GM18519 (cell line): Measurements from ENCODE around the gene ZMYND8.
"Not testable (repeated sequence)": the region's sequence is repeated elsewhere in the genome, so short reads cannot be mapped to it uniquely, and the experiment has no call there.

Experiments used
- ATAC-seq: cut with Tn5 transposase; IDR thresholded peaks from one replicate; pipeline ENCODE4 v1.9.1; 2021; ENCODE audit warnings: mild to moderate bottlenecking, moderate library complexity; ENCODE audit not compliant: unreplicated experiment, low FRiP score

The ZMYND8 gene

DNA sequence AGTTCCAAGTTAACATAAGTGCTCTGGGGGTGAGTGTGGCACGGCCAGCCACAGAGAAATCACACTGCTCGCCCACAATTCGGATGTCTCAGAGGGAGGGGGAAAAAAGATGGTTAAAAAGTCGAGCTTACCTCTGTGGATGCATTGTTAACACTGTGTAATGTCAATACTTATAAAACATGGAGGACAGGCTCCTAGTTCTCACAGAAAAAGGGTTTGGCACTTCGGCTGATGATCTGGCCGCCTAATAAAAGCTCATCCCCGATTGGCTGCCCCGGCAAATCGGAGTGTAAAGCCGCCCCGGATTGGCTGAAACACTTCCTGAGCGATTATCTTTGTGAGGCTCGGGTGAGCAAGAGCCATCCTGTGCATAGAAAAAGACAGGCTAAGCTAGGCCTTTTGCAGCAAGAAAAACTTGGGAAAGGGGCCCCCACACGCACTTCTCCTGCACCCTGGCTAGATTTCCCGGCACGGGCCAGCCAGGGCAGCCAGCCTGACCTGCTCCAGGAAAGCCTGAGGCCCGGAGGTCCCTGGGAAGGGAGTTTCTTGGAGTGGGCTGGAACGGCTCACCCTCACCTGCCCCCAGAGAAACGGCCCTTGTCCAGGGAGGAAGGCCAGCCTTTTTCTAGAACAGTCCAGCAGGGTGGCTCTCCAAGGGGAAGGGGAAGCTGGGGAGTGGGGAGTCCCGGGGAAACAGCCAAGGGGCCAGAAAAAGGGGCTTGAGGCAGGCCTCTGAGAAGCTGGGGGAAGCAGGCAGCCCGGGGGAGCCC is at the start of gene ZMYND8:
Gene ZMYND8 (minus strand): TSS at position 174 of the 770 bp plus-strand sequence. CDS start 29 bp downstream, at position 145.
- no peak for ATAC-seq

DNA sequence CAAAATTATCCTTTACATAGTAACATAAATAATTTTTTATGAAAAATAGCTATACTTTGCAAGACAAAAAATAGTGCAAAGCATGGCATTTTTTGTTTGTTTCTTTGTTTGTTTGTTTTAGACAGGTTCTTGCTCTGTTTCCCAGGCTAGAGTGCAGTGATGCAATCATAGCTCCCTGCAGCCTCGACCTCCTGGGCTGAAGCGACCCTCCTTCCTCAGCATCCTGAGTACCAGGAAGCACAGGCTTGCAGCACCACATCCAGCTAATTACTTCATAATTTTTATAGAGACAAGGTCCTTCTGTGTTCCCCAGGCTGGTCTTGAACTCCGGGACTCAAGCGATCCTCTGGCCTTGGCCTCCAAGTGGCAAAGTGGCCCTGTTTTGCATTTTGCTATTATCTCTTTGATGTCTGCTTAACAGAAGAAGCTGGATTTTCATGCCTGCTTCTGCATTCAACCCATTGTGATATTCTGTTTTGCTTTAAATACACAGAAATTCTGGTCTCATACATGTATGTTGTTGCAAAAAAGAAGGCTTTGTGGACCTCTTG is 49.4 kb upstream of the ZMYND8 start:
- ATAC-seq, result no peak

DNA sequence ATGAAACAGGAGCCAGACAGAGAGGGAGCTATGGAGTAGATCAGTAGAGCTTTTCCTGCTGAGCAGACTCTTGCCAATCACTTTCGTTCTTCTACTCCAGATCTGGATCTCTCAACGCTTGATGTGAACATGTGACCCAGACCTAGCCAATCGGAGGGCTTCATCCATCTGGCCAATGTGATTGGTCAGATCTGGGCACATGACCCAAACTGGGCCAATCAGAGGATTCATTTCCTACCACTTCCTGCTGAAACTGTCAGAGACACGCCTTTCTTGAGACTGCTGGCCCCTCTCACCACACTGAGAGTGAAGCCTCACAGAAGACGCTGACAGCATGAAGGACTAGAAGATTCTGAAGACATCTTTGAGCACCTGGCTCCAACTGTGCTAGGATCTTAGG is 44.2 kb upstream of the ZMYND8 start:
- ATAC-seq, result no peak

DNA sequence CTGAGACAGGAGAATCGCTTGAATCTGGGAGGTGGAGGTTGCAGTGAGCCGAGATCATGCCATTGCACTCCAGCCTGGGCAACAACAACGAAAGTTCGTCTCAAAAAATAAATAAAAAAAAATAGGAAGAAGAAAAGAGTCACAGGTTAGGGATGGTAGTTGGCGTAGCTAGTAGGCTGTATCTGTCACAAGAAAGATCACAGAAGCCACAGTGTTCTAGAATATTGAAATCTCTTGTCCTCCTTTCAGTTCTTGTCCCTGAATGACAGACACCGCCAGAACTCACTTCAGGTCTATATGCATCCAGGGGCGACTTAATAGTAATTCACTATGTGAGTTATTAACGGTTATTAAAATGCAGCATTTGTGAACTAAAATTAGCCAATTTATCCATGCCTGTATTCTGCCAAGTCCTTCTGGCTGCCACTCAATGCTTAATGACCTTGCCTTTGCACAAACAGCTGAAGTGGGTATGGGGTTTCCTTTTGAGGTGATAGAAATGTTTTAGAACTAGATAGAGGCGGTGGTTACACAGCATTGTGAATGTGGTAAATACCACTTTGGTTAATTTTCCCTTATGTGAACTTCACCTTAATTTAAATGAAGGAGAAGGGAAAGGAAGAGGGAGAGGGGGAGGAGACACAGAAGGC is 41.3 kb upstream of the ZMYND8 start:
- ATAC-seq, result no peak

DNA sequence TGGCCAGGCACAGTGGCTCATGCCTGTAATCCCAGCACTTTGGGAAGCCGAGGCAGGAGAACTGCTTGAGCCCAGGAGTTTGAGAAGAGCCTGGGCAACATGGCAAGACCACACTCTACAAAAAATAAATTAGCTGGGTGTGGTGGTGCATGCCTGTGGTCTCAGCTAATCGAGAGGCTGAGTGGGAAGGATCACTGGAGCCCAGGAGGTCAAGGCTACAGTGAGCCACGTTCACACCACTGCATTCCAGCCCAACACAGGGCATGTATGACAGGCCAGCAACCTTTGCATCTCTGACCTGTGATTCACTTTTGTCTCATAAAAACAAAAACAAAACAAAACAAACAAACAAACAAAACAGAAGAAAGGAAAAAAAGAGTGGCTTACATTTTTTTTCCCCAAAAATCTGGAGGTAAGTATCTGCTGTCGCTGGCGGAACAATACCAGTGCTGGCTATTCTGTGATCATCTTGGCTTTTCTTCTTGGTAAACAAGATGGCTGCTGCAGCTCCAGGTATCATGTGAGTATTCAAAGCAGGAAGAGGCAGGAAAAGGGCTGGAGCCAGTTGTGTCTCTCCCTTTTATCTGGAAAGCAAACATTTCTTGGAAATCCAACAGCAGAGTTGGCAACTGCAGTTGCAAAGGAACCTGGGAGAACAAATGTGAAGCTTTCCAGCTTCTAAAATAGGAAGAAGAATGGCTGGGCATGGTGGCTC is 40.4 kb upstream of the ZMYND8 start:
- no peak for ATAC-seq

DNA sequence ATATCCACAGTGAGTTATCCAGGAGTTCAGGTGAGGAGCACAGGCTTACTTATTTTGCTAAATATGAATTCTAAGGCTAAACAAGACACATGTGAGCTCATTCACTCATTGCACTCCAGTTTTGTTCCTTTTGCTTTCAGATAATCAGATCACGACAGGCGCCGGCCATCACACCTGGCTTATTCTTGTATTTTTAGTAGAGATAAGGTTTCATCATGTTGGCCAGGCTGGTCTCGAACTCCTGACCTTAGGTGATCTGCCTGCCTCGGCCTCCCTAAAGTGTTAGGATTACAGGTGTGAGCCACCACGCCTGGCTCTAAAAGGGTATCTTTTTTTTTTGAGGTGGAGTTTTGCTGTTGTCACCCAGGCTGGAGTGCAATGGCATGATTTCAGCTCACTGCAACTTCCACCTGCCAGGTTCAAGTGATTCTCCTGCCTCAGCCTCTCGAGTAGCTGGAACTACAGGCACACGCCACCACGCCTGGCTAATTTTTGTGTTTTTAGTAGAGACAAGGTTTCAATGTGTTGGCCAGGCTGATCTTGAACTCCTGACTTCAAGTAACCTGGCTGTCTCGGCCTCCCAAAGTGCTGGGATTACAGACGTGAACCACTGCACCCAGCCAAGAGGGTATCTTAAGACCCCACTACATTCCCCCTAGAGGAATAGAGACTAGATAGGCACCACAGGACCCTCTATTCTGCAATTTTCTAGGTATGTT is 37.5 kb upstream of the ZMYND8 start:
- not testable (repeated sequence) for ATAC-seq

DNA sequence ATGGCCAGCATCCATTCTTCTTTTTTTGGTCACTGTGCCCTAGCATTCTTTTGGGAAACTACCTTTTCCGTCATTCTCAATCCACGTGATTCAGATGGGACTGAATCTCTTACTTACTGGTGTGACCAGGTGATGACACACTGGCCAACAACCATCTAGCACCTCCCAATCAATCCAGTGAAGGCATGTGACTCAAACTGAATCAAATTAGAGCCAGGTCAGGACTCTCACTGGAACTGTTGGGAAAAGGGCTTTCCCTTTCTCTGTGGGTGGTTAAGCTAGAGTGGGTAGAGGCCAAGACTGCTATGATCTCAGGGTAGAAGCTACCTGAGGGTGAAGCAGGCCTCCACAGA is 36.2 kb upstream of the ZMYND8 start:
- ATAC-seq, result no peak

DNA sequence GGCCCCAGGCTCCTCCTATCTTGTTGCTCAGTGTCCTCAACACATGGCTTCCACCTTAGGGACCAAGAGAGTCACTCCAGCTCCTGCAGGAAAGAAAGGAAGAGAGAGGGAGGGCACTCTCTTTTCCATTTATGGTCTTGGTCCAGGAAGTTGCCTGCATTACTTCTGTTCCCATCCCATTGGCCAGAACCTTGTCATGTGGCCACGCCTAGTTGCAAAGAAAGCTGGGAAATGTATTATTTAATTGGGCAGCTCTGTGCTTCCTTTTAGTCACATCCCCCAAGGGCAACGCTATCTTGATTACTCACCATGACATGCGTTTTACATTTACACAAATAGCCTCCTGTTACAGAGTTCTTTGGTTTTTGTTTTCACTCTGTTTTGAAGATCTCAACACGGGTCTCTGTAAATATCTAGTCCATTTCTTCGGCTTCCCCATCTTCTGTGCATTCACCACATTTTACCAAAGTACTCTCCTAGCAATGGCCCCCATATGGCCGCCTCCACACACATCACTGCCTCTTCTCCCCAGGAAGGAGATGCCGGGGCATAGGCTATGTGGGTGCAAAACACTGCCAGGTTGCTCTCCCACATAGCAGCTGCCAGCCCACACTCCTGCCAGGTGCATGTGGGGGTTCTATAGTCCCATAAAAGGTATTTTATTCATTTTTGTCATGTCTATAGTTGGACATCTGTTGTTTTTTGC is 35.7 kb upstream of the ZMYND8 start:
- ATAC-seq, result no peak

DNA sequence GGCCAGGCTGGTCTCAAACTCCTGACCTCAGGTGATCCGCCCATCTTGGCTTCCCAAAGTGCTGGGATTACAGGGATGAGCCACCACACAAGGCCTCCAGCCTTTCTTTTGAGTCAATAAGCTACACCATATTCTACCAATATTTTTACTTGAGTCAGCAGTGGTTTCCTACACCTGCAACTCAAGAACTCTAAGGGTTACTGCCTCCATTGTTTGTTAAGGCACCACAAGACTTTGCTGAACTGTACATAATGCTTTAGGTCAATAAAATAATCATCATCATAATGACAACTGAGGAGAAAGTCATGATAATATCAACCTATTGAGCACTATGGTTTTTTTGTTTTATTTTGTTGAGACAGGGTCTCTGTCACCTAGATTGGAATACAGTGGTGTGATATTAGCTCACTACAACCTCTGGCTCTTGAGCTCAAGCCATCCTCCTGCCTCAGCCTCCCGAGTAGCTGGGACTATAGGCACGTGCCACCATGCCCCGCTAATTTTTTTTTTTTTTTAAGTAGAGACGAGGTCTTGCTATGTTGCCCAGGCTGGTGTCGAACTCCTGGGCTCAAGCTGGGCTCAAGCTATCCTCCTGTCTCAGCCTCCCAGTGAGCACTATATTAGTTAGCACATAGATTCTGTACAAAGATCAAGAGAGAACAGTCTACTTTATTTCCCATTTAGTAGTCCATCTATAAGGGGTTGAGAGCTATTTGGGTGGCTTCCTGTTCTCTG is 34.9 kb upstream of the ZMYND8 start:
- no peak for ATAC-seq

DNA sequence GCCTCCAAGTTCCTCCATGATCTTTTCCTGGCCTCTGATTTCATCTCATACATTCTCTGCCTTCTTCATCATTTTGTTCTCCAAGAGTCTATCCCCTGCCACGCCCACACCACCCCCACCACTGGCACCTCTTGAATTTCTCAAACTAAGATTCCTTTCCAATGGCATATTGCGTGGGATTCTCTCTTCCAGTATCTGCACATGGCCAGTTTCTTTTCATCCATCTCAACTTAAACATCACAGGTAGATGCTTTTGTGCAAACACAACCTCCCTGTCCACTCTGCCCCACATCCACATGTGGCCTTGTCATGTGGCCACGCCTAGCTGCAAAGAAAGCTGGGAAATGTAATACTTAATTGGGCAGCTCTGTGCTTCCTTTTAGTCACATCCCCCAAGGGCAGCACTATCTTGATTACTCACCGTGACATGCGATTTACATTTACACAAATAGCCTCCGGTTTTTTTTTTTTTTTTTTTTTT is 33.4 kb upstream of the ZMYND8 start:
- ATAC-seq, result no peak

DNA sequence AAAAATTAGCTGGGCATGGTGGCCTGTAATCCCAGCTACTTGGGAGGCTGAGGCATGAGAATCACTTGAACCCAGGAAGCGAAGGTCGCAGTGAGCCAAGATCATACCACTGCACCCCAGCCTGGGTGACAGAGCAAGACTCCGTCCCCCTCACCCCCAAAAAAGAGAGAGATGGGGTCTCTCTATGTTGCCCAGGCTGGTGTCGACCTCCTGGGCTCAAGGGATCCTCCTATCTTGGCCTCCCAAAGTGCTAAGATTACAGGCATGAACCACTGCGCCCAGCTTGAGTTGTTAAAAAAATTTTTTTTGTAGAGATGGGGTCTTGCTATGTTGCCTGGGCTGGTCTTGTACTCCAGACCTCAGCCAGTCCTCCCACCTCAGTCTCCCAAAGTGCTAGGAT is 29.5 kb upstream of the ZMYND8 start:
- ATAC-seq, result not testable (repeated sequence)

DNA sequence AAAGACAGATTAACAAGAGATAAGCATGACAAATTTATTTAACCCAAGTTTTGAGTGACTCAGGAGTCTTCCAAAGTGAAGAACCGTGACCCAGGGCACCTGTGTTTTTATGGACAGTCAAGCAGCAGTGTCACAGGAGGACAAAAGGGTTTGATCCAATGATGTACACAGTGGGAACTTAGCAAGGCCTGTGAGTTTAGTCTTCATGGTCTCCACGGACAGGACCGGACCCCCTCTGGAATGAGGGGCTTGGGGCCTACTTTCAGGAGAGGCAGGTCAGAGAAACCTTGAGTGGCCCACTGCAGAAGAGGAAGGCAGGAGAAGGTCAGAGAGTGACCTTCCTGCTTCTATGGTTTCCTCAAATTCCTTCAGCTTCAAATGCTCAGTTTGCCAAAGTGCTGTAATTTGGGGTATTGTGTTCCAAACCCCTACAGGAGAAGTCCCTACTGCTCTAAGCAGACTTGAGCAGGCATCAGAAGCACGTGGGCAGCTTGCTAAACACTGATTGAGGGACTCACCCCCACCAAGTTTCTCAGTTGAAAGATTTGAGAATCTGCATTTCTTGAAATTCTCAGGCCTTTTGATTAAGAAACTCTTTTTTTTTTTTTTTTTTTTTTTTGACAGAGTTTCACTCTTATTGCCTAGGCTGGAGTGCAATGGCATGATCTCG is 26.4 kb upstream of the ZMYND8 start:
- no peak for ATAC-seq

DNA sequence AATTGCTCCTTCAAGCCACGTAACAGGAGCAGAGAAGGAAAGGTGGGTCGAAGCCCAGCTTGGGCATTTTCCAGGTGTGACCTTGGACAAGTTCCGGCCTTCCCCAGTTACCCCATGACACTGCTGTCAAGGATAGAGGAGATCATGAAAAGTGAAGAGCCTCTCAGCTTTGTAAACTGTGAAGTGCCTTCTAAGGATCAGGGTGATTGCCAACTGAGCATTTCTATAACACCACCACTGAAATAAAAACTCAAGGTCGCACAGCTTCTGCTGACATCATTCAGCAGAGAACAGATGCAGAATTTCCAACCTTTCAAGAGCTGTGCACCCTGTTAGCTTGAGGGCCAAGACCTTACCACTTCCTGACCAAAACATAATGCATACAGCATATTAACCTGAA is 24.0 kb upstream of the ZMYND8 start:
- ATAC-seq, result no peak

DNA sequence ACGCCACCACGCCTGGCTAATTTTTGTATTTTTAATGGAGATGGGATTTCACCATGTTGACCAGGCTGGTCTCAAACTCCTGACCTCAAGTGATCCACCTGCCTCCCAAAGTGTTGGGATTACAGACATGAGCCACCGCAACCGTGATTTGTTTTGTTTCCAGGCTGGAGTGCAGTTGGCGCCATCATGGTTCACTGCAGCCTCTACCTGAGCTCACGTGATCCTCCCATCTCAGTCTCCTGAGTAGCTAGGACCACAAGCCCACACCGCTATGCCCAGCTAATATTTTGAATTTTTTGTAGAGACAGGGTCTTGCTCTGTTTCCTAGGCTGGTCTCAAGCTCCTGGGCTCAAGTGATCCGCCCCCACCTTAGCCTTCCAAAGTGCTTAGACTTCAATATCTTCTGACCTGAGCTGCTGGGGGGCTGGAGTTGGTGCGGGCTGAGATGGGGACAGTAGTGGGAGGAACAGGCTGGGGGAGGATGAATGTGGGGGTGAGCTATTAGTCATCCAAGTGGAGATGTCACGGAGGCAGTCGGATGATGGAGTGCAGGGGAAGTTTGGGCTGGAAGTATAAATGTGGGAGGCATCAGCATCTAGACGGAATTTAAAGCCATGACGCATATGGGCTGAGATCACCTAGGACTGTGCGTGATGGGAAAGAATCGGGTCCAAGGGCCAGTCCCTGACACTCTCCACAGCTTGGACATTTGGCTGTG is 23.1 kb upstream of the ZMYND8 start:
- no peak for ATAC-seq

DNA sequence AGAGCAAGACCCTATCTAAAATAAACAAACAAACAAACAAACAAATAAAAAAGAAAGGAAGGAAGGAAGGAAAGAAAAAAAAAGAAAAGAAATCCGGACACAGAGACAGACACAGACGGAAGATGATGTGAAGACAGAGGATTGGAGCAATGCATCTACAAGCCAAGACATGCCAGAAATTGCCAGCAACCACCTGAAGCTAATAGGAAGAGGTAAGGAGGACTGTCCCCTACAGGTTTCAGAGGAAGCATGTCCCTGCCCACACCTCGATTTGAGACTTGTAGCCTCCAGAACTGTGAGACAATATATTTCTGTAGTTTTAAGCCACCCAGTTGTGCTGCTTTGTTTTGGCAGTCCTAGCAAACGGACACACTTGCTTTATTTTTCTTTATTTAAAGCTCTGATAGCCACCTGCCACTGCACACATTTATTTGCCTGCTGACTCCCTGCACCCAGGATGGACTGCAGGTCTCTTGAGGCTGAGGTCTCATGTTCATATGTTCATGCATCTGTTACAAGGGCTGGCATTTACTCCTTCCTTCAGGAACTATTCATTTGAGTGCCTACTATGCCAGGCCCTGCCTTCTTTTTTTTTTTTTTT is 20.7 kb upstream of the ZMYND8 start:
- ATAC-seq, result no peak

DNA sequence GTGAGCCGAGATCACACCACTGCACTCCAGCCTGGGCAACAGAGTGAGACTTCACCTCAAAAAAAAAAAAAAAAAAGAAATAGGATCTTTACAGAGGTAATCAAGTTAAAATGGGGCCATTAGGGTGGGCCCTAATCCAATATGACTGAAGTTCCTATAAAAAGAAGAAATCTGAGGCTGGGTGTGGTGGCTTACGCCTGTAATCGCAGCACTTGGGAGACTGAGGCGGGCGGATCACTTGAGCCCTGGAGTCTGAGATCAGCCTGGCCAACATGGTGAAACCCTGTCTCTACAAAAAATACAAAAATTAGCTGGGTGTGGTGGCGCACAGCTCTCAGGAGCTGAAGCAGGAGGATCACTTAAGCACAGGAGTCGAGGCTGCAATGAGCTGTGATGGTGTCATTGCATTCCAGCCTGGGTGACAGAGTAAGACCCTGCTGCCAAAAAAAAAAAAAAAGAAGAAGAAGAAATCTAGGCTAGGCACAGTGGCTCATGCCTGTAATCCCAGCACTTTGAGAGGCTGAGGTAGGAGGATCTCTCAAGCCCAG is 19.7 kb upstream of the ZMYND8 start:
- ATAC-seq, result not testable (repeated sequence)

DNA sequence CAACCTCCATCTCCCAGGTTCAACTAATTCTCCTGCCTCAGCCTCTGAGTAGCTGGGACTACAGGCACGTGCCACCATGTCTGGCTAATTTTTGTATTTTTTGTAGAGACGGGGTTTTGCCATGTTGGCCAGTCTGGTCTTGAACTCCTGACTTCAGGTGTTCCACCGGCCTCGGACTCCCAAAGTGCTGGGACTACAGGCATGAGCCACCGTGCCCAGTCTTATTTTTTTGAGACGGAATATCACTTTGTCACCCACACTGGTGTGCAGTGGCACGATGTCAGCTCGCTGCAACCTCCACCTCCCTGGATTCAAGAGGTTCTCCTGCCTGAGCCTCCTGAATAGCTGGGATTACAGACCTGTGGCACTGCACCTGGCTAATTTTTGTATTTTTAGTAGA is 17.6 kb upstream of the ZMYND8 start:
- ATAC-seq, result not testable (repeated sequence)
